ENCODE measurements around the gene SOX13.
"Not testable (repeated sequence)": the region's sequence is repeated elsewhere in the genome, so short reads cannot be mapped to it uniquely, and the experiment has no call there.

Gene SOX13

DNA sequence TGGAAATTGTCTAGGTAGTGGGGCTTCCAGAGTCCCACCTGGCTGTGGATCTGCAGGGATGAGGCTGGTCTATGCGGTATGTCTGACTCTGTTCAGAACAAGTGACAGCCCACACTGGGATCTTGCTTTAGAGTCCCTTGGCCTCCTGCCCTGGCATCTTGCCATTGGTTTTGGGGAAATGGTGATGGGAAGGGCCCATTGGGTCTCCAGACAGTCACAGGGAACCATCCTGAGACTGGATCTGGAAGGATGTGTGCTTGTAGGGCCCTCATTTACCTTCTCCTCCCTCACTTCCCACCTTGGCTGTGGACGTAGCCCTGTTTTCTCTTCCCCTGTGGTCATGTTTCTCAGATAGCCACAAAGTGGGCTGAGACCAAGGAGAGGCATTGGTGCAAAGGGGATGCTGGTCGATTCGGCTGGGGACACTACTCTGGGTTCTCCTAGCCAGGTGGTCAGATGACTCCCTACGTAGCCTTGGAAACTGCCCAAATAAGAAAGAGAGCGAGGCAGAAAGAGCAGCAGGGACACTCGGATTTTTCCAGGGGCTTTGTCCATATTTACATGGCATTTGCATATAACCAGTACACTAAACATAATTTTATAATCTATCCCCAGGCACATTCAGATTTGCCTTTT, 15.1 kb downstream of the SOX13 start:
- no peak for DNase-seq (ENCODE audit: low read depth)

DNA sequence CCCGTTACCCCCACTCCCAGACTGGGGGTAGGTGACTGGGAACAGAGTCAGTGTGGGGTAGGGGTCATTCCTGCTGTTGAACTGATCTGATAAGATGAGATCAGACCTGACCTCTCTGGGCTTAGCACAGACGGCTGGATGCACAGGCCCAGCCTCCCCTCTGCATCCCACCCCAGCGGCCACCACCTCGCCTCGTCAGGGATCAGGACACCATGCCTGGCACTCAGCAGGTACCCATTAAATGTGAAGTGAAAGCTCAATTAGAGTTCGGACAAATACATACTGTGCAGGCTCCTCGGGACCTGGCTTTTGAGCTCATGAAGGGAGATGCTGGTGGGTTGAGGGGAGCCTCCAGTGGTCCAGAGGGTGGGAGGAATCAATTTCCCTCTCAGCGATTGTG, 15.7 kb downstream of the SOX13 start:
- DNase-seq (ENCODE audit: low read depth), result no peak

DNA sequence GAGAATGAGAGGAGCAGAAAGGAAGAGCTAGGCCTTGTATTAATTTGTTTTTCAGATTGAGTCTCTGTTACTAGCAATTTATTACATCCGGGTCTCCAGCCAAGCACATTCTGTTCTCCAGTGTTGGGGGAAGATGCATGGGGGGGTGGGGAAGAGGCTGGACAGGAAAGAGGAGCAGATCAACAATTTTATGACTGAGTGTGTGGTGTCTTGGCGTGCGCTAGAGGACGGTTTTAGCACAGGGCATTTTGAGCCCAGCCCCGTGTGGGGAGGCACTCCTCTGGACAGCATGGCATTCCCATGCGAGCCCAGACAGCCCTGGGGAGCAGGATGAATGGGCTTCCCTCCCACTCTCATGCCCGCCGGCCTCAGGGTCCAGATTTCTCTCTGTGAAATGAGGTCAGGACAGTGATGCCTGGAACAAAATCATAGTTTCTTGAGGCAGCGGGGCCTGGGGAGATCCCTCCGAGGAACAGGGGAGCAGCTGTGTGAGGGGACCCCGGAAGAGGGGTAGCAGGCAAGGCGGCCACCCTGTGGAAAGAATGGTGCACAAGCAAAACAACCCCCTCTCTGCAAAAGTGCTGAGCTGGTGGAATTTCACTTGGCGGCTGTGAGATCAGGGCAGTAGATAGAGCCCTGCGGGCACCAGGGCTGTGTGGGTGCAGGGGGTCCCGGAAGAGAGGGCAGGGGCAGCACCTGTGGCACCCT, 16.3 kb downstream of the SOX13 start:
- no peak for DNase-seq (ENCODE audit: low read depth)

DNA sequence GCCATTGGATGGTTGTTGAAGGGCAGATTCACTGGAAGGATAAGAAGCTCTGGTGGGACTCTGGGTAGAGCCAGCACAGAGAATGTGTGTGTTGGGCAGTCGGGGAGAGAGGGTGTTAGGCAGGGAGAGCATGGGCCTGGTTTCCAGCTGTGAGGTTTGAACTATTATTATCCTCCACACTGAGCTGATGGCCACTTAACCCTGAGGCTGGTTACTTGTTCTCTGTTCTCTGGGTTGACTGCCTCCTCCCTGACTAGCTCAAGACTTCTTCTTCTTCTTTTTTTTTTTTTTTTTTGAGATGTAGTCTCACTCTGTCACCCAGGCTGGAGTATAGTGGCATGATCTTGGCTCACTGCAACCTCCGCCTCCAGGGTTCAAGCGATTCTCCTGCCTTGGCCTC, 17.2 kb downstream of the SOX13 start:
- DNase-seq (ENCODE audit: low read depth), result not testable (repeated sequence)

DNA sequence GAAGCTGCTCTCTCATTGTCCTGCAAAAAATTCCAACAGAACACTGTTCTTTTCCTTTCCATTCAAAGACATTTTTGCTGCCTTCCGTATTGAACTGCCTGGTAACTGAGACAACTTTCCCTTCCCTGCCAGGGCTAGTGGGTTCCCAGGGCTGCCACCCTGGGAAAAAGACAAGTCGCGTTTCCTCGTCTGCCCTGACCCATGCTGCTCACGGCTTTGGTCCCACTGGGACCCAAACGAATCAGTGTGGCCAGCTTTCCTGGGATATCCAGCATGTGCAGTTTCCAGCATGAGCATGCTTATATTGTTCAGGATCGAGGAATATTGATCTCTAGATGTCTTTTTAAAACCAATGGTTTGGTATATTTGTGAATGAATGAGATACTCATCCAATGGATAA, 18.2 kb downstream of the SOX13 start:
- DNase-seq (ENCODE audit: low read depth), result no peak

DNA sequence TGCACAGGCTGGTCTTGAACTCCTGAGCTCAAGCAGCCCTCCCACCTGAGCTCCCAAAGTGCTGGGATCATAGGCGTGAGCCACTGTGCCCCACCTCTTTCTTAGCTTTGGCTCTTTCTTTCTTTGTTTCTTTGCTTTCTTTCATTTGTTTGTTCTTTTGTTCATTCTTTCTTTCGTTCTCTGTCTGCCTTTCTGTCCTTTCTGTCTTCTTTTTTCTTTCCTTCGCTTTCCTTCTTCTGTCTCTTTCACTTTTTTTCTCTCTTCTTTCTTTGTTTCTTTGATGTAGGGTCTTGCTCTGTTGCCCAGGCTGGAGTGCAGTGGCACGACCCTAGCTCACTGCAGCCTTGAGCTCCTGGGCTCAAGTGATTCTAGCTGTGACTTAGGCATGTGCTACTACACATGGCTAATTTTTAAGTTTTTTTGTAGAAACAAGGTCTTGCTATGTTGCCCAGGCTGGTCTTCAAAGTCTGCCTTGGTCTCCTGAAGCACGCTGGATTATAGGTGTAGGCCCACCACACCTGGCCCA, 18.9 kb downstream of the SOX13 start:
- no peak for DNase-seq (ENCODE audit: low read depth)

DNA sequence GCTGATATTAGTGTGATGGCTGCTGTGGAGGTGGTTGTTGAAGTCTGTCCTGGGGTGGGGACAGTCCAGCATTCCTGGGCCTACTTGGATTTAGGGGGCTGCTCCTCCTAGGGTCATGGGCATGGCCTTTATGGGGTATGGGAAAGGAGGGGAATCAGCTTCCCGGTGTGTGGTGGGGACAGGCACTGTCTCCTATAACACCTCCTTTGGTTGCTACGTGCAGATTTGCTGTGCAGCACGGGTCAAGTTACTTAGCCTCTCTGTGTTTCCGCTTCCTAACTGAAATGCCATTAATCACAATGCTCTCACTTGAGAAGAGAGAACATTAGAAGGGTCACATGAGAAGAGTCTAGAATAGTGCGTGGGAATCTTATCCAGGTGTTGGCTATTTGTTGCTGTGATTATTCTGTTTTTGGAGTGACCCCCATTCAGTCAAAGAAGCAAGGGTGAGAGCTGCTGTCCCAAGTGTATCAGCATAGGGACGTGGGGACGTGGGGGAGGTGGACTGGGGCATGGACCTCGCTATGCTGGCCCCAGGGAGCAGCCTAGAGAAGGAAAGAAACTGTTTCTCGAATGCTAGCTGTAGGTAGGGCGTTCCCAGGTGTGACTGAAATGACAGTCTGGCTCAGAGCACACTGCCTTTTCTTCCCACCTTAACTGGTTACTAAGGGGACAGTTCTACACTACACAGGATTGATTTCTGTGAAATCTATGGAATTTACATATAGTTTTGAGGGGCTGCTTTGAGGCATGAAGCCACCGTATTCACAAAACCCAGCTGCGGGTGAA, 19.9 kb downstream of the SOX13 start:
- DNase-seq (ENCODE audit: low read depth), result no peak

DNA sequence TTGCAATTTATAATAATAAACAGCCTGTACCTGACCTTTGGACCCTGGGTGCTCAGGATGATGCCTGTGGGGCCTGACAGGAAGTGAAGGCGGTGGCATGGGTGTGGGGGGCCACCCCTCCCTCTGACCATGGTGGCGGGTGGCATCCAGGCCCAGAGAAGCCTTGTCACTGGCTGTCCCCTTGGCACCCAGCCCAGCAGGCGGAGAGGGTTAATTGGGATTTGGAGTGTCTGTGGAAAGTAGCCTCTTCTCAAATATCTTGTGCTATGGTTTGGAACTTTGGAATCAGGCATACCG, 20.5 kb downstream of the SOX13 start:
- no peak for DNase-seq (ENCODE audit: low read depth)

DNA sequence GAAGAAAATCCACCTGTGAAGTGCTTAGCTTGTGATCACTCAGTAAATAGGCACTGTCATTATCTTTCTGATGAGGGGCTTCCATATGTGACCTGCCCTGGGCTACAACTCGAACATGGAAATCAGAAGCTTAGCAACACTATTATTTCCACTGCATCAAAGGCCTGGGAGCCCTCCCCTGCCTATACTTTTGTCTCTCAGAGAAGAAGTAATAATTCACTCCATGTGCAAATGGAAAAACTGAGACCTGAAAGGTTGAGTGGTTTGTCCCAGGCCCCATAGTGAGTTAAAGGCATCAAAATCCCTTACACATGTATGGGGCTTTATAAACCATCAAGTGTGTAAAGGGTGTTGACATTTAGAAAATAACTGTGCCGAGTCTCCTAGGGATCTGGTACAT, 20.9 kb downstream of the SOX13 start:
- DNase-seq (ENCODE audit: low read depth), result no peak

DNA sequence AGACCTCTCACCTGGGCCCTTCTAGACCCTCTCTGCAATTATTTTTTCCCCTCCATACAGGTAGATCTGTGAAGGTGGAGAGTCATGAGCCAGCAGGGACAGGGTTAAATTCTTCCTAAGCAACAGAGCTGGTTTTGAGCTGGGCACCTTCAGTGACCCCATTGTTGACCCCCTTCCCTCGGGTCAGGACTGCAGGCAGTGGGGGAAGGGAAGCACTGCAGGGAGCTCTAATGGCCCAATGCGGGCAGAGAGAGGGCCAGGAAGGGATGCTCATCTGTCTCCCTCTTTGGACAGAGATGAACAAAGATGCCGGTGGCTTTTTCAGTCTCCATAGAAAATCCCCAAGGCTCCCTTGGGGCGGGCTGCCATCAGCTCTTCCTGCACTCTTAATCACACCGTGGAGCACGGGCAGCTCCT, 21.4 kb downstream of the SOX13 start:
- no peak for DNase-seq (ENCODE audit: low read depth)

DNA sequence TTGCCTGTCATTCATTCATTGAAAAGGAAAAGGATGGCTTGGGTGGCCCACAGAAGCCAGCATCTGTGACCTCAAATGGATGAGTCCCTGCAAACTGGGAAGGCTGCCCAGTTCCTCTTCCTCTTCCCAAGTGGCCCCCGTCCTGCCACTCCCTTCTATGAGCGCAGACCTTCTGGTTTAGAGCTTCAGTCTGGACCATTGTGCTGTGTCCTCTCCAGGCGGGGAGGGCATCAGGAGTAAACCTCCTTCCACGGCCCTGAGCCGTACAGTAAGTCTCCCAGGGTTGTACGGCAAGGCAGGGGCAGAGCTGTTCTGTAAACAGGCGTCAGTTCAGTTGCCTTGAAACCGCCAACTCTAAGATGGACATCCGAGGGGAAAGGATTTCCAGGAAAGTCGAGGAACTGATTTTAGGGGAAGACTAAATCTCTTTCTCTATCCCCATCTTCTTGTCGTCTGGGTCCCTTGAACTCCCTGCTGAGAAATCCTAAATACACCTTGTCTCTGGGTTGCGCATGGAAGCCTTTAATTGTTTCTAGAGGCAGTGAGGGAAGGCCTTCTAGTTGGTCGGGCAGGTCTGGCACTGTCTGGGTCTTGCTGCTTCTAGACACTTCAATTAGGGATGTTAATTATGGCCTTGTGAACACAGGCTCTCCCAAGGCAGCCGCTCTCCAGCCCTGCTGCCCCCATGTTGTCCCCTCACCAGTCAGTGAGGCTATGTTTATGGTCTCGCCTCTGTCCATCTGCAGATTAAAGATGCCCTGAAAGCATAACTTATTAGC, 22.1 kb downstream of the SOX13 start:
- DNase-seq (ENCODE audit: low read depth), result no peak

DNA sequence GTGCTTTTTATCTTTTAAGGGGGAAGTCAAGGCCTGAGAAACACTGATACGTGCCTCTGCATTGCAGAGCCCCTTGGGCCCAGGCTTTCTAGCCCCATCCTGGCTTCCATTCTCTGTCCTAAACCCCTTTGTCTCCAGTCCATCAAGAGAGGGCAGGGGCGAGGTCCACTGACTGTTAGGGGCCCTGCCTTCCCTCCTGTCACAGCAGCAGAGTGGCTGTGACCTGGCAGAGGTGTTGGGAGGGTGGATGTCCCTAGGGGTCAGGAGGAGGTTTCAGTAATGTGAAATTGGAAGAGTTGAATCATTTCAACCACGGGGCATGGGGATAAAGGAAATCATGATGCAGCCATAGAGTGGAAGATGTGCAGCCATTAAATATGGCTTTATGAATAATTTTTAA, 24.0 kb downstream of the SOX13 start:
- no peak for DNase-seq (ENCODE audit: low read depth)

DNA sequence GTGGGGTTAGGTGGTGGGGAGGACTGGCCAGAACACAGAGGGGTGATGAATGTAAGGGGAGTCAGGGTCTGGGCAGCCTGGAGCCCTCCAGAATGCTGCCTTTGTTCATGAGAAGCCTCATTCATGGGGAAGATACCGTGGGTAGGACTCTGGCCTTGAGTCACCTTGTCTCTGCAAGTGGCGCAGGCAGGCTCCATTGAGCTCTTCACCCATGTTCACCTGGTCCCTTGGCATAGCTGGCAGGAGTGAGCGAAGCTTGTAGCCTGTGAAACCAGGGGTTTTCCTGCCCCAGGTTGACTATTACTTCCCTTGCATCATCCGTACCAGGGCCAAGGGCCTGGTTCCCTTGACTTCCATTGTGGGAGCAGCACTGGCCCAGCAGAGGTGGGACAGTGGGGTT, 25.8 kb downstream of the SOX13 start:
- DNase-seq (ENCODE audit: low read depth), result no peak

DNA sequence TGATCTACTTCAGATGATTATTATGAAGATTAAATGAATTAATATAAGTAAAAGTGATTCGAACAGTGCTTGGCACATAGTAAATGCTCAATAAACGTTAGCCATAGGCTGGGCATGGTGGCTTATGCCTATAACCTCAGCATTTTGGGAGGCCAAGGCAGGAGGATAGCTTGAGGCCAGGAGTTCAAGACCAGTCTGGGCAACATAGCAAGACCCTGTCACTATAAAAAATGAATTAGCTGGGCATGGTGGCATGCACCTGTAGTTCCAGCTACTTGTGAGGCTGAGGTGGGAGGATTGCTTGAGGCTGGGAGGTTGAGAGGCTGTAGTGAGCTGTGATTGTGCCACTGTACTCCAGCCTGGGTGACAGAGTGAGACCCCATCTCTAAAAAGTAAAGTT, 26.8 kb downstream of the SOX13 start:
- not testable (repeated sequence) for DNase-seq (ENCODE audit: low read depth)

DNA sequence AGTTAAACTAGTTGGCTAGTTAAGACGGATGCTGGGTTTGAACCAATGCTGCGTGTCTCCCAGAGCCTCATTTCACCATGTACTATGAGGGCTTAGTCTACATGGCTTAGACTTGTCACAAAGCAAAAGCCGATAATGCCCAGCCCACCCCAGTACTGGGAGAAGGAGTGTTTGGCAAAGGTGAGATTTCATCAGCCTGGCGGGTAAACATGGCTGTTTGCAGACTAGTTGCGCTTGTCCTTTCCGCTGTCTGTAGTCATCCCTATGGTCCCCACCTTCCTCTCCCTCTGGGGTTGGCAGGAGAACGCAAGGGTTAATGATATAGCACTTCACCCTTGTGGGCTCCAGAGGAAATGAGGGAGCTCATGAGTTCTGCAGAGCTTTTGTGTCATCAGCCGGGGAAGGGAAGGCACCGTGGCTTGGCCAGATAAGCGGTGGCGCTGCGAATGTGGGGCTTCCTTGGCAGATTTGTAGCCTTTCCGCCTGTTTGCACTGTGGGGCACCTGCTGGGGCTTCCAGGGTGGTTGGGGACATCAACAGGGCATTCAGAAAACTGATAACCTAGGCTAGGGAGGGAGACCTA, 29.2 kb downstream of the SOX13 start:
- no peak for DNase-seq (ENCODE audit: low read depth)

DNA sequence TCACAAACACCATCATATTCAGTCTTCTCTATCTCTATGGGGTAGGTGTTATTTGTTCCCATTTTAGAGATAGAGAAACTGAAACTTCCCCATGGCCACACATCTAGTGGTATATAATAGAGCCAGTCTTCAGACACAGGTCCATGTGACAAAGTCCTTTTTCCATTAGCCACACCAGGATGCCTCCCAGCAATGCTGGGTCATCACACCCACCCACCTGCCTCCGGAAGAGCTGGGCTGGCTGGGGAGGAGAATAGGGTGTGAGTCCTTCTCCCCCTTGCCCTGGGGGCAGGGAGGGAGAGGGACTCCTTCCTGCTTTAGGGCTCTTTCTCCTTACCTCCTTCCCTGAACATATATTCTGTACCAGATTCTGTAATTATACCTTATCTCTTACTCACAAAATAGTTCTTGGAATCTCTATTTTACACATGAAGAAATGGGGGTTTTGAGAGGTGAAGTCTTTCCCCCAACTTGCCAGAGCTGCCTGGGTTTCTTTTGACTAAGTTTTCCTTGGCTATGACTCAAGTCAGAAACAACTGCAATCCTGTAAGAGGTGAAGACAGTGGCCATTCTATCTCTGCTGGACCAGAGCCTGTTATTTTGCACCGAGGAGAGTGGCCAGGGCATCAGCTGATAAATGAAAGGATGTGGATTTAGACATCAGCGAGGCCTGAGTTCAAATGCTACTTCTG, 30.0 kb downstream of the SOX13 start:
- DNase-seq (ENCODE audit: low read depth), result no peak

DNA sequence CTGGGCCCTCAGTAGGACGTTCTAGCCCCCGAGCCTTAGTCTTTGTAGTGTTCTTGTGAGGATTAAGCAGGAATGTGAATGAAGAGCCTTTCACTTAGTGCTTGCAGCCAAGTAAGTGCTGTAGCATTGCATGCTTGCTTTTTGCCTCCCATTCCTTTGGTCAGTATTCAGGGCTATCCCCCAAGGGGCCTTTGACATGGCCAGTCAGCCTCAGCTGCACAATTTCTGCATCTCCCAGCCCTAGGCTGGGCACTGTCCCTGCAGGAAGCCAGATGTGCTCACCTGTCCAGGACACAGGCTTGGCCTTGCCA, 30.5 kb downstream of the SOX13 start:
- no peak for DNase-seq (ENCODE audit: low read depth)

DNA sequence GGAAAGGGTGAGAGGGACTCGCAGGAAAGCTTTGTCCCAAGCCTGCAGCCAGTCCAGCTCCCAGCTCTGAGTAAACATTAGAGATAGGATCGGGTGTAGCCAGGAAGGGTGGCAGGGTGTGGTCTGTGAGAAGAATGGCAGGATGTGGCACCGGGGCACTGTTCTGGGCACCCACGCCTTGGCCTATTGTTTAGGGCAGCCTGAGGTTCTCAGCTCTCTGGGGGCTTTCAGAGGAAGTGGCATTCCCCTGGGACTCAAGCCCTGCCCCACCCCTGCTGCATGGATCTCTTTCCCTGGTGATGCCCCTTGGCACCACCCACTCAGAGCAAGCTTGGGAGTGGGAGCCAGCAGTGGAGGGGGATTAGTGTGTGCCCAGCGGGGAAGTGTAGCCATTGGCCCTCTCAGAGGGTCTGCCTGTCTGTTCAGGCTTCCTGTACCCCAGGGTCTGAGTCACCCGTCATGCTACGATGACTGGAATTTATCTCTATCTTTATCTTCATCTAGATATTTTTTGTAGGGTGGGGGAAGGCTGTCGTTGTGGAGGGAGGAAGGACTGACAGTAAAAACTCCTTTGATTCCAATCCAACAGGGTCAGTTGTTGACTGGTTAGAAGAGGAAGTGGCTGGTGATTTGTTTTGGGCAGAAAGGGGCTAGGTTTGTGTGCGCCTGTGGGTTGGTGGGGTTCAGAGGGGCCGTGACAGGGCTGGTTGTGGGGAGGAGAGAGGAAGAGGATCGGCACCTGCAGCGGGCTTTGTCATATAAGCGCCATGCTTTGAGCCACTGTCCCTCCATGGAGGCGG, 31.6 kb downstream of the SOX13 start:
- DNase-seq (ENCODE audit: low read depth), result no peak

DNA sequence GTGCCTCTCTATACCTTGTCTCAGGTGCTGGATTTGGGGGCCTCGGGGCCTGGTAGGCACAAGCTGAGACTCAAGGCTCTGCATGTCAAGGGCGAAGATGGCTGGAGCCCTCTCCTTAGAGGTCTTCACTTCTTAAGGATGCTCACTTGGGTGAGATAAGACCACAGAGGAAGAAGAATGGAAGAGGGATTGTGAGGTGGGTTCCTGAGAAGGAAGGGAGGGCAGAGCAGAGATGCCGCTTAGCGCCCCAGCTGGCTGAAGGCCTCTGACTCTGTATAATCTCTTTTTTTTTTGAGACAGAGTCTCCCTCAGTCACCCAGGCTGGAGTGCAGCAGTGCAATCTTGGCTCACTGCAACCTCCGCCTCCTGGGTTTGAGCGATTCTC, 32.2 kb downstream of the SOX13 start:
- DNase-seq (ENCODE audit: low read depth), result no peak

DNA sequence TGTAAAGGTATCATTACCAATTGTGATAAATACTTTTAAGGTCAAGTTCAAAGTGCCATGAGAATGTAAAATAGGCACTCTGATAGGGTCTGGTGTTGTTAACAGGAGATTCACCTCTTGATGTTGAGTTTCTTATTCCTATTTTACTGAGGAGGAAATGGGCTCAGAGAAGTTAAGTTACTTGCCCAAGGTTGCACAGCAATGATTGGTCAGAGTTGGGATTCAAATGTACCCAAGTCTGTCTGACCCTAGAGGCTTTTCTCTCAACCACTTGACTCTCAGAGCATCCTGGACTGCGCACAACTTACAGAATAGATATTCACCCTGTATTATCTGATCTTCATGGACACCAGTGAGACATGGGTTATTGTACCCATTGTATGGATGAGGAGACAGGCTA, 33.9 kb downstream of the SOX13 start:
- no peak for DNase-seq (ENCODE audit: low read depth)

DNA sequence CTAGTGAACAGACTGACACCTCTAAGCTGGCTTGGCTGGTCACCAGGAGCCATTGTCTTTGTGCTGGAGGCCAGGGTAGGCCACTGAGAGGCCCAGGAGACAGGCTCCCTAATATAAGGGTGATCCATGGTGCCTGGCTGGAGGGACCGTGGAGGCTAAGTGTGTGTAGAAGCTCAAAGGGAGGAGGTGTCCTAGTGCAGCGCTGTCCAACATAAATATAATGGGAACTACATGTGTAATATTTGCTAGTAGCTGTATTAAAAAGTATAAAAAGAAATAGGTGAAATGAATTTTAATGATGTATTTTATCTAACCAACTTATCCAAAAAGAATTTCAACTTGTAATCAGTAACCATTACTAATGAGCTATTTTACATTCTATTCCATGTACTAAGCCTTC, 35.0 kb downstream of the SOX13 start:
- no peak for DNase-seq (ENCODE audit: low read depth)
